NCI-H345 treated with DMSO at 0.1 percent for 48 hours (cell line): ENCODE results near the gene HDAC3.

Source experiments
- DNase-seq: peaks from one replicate; lab custom pipeline; 2025; ENCODE audit not compliant: unreplicated experiment; lab: John Stamatoyannopoulos, UW

Gene HDAC3

DNA sequence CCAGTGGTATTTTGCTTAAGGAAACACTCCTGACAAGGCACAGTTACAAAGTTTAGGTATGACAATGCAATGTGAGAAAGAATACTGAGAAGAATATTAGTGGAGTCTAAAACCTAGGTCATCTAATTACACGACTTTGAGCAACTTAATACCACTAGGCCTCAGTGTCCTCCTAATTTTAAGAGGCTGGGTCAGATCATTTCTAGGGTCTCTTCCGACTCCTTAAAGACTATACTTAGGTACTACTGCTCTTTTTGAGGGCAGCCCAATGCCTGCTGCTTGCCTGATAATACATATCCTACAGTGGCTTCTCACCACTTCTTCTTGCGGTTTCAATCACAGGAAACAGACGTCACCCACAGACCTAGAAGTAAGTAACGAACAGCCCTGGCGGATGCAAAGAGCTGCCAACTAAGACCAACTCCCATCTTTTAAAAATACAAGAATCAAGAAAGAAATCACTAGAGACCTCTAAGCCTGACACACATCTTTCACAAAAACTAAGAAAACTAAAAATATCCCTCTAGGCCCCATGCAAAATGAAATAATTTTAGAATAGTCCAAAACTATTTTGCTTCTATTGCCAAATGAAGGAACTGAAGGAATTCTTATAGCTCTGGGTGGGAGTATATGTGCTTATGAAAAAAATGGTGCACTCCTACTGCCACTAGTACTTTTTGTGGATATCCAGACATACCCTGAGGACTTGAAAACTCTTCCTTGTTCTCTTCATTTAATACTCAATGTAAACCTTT, 30.9 kb downstream of the HDAC3 start:
- no peak for DNase-seq

DNA sequence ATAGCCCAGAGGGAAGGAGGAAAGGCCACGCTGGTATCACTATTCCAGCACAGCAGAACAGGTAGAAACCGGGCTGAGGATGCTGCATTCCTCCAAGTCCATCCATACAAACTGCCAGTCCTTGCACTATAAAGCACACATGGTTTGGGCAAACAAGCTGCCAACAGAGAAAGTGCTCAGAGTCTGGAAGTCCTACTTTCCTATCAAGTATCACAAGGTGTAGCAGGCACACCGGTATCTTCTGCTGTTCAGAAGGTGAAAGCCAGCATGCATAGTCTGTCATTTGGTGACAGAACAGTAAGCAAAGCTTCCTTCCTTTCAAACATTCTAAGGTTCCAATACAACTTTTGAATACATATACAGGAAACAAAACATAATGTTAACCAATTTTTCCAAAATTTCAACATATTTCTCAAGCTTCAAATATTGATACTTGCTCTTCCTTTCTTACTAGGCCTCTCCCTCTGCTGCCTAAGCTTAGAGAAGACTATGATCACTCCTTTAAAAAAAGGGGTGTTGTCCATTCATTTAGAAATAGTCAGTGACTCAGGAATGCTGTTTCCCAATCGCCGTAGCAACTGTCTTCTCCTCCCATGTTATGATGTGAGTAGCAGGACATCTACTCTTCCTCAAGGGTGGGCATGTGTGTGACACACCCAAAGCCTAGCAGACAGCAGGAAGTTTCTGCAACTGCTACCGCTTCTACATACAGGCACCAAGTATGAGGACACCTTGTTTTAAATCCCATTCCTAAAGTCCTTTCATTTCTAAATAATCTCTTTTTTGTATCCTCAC, 32.5 kb downstream of the HDAC3 start:
- no peak for DNase-seq

DNA sequence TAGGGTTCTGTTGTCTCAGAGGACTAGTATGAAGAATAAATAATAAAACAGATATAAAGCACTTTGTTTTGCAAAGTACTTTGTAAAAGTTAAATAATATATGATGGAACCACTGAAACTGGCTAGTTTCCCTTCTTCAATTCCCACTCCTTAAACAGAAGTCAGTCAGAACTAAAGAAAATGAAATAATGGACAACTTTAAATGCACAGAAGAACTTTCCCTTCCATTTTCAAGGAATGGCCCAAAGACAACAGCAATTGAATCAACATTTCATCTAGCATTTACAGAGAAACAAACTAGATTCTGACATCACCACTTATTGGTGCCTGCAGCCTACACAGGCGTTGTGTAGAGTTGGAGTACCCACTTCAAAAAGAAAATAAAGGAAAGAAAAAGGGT, 34.0 kb downstream of the HDAC3 start:
- no peak for DNase-seq

- DNase-seq = no peak
These were observed 38.0 kb downstream of the HDAC3 start for GRCh38 chr5:141598391-141599345.

DNA sequence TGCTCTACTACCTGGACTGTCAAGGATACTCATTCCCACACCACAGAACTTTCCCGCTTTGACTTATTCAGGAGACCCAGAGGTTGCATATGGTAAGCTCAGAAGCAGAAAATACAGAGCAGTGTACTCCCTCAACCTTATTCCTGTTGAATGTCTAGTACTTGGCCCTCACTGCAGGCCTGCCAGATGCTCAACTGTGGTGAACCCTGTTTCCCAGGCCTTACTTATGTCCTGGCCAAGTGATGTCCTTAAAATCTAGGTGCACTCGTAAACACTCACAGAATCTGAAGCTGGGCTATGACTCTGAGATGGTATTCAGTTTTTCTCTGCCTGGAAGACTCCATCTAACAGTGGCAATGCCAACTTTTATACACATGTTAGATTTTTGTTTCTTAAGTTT, 38.8 kb downstream of the HDAC3 start:
- DNase-seq = no peak

DNA sequence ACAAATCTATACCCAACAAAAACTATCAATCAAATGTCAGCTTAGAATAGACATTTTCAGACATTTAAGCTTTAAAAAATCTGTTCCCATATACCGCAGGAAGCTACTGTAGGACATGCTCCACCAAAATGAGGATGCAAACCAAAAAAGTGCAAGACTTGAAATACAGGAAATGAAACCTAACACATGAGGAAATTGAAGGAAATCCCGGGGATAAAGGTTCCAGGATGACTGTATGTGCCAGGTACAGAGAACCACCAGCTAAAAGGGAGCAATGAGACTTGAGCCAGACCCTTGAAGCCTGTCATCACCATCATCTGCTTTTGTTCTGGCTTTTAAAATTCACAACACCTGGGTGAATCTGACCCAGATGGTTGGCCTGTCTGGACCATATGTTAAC, 39.3 kb downstream of the HDAC3 start:
- DNase-seq = no peak

- no peak for DNase-seq
These were observed 39.8 kb downstream of the HDAC3 start for GRCh38 chr5:141596867-141597266.

- DNase-seq = no peak
These were observed 46.5 kb downstream of the HDAC3 start for GRCh38 chr5:141590127-141590526.

DNA sequence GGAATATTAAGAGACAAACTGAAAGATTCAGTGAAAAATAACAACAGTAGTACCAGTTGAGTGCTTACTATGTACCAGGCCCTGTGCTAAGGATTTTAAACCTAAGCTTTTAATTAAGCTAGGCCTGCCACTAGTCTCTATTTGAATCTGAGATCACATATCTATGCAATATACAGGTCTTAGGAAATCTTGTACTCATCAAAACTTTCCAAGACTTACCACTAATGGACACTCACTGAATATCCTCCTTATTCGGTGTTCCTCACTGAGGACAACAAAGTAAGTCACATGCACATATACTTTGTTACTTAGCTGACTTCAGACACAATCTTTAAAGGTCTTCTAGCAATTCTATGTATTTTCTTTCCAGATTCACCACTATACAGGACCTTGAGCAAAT, 50.4 kb downstream of the HDAC3 start:
- no peak for DNase-seq

GRCh38 chr5:141585594-141585993, 51.1 kb downstream of the HDAC3 start:
- no peak for DNase-seq

DNA sequence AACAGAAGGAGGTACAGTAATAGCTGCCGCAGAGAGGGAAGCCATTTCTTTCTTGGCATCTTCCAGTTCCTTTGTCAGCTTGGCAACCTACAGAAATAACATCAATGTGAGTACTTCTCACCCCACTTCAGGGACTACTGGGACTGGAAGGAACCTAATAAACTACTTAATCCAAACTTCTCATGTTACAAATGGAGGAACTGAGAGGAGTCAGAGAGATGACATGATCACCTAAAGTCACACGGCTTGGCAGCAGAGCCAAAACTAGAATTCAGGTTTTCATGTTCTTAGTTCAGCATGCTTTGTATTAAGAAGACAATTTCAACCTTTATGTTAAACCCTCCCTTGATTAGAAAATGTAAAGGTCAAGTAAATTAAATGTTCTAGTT, 62.5 kb downstream of the HDAC3 start:
- DNase-seq = no peak

DNA sequence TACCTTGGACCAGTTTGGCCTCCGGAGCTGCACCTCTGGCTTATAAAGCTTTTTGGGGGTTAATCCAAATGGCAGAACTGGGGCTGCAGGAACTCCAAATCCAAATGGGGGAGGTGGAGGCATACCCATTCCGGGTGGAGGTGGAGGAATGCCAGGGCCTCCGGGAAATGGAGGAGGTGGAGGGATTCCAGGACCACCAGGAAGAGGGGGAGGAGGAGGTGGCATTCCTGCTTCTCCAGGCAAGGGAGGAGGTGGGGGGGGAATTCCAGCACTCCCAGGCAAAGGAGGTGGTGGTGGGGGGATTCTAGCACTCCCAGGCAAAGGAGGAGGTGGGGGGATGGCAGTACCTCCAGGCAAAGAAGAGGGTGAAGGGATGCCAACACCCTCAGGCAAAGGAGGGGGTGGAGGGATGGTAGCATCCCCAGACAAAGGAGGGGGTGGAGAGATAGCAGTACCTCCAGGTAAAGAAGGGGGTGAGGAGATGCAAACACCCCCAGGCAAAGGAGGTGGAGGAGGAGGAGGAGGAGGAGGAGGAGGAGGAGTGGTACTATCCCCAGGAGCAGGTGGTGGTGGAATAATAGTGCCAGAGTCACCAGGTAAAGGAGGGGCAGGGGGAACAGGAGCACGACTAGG, 63.0 kb downstream of the HDAC3 start:
- no peak for DNase-seq
